Measurements from ENCODE around the gene MOGAT1. TPM values are rescaled to one million over a fixed set of nuclear protein-coding genes. Genes with fewer than 3 reads are reported as not detected.
A peak's percentile ranks its signal among the peaks of the same experiment; 100 is the strongest.

The MOGAT1 gene
- total and polyA plus RNA-seq, 2 of the 13 experiments (the other 11 are each of a cell fraction or from before 2014, with no cell fraction given): 0.98 to 4.3 TPM

GRCh38 chr2:222707689-222708273 is 36.3 kb downstream of the MOGAT1 start (continued):
- peak; percentile 64; the same call in 1 of the 2 replicates for TF ChIP-seq ARID5B (CRISPR knock-in tag; IDR thresholded peaks at IDR 0.05)
- no peak for TF ChIP-seq PHB2 (IDR thresholded peaks at IDR 0.05; ENCODE audit: partially characterized antibody)
- peak; percentile 56; the same call in 1 of the 2 replicates for TF ChIP-seq MYPOP (CRISPR knock-in tag; IDR thresholded peaks at IDR 0.05)
- TF ChIP-seq NR2F1 (CRISPR knock-in tag; IDR thresholded peaks at IDR 0.05): peak in 1 of 2 experiments; percentile 51; a peak in 1 of 4 replicates
- no peak for TF ChIP-seq ZNF512B (CRISPR knock-in tag; IDR thresholded peaks at IDR 0.05; ENCODE audit: borderline replicate concordance)
- peak; percentile 63; the same call in 1 of the 2 replicates for TF ChIP-seq ZC3H13 (CRISPR knock-in tag; IDR thresholded peaks at IDR 0.05)
- peak; percentile 20; the same call in 1 of the 2 replicates for TF ChIP-seq TCF7 (IDR thresholded peaks at IDR 0.05; ENCODE audit: low read depth)
- TF ChIP-seq ZNF460 (CRISPR knock-in tag; IDR thresholded peaks at IDR 0.05; ENCODE audit: borderline replicate concordance): peak; percentile 99
- TF ChIP-seq ZBTB44 (CRISPR knock-in tag; IDR thresholded peaks at IDR 0.05): no peak
- TF ChIP-seq KAT7 (CRISPR knock-in tag; IDR thresholded peaks at IDR 0.05; ENCODE audit: borderline replicate concordance): no peak; the same call in 1 of the 2 replicates
- peak; percentile 55; the same call in 1 of the 2 replicates for TF ChIP-seq ETV6 (CRISPR knock-in tag; conservative IDR thresholded peaks at IDR 0.05)
- no peak for TF ChIP-seq ADNP (CRISPR knock-in tag; IDR thresholded peaks at IDR 0.05)
- TF ChIP-seq ZNF670 (CRISPR knock-in tag; IDR thresholded peaks at IDR 0.05; ENCODE audit: borderline replicate concordance): 0 out of 2 replicates have a peak, but pooled peaks have one; percentile 69
- peak; percentile 76; the same call in 1 of the 2 replicates for TF ChIP-seq ZFP41 (CRISPR knock-in tag; IDR thresholded peaks at IDR 0.05; ENCODE audit: borderline replicate concordance)
- TF ChIP-seq ZNF724P (CRISPR knock-in tag; IDR thresholded peaks at IDR 0.05; ENCODE audit: borderline replicate concordance): peak; percentile 74; the same call in 1 of the 2 replicates
- TF ChIP-seq PCBP1 (IDR thresholded peaks at IDR 0.05; ENCODE audit: borderline replicate concordance, low read depth, low read length): no peak
- TF ChIP-seq ATF1 (CRISPR knock-in tag; IDR thresholded peaks at IDR 0.05): peak; percentile 87
- no peak for TF ChIP-seq RFXANK (CRISPR knock-in tag; IDR thresholded peaks at IDR 0.05)
- no peak for TF ChIP-seq ZNF839 (CRISPR knock-in tag; IDR thresholded peaks at IDR 0.05; ENCODE audit: borderline replicate concordance)
- TF ChIP-seq ZNF543 (CRISPR knock-in tag; IDR thresholded peaks at IDR 0.05): no peak
- TF ChIP-seq ETV5 (CRISPR knock-in tag; IDR thresholded peaks at IDR 0.05; ENCODE audit: borderline replicate concordance): peak; percentile 76; the same call in 1 of the 2 replicates

Data from HepG2 (cell line).